Measurements from ENCODE around the gene MCF2L2.

The MCF2L2 gene

DNA sequence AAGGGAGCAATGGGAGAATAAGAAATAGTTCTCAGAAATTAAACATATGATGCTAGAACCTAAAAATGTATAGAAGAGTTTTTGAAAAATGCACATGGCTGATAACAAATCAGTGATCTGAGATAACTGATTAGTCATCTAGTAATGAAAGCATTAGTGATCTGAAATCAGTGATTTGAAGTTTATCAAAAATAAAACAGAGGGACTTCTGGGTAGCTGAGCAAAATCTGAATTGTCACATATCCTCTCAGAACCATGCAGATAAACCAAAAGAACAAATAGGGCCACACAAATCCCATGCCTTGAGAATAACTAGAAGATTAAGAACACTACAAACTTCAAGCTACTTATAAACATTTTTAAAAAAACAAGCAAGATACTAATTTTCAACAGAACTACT lies 71.5 kb downstream of the MCF2L2 start:
- no peak for FAIRE-seq
- DNase-seq (ENCODE audit: insufficient read length), result no peak
- no peak for TF ChIP-seq POLR2AphosphoS5 (IDR thresholded peaks at IDR 0.05; ENCODE audit: low read depth, low read length)
- no peak for TF ChIP-seq POLR2A (IDR thresholded peaks at IDR 0.05; ENCODE audit: low read depth, low read length)
- no peak for TF ChIP-seq TAF1 (IDR thresholded peaks at IDR 0.05; ENCODE audit: borderline replicate concordance, low read depth, low read length)

GRCh38 chr3:183354874-183355273 lies 73.5 kb downstream of the MCF2L2 start:
- FAIRE-seq, result no peak
- no peak for TF ChIP-seq POLR2A (IDR thresholded peaks at IDR 0.05; ENCODE audit: low read depth, low read length)
- no peak for TF ChIP-seq POLR2AphosphoS5 (IDR thresholded peaks at IDR 0.05; ENCODE audit: low read depth, low read length)
- no peak for TF ChIP-seq TAF1 (IDR thresholded peaks at IDR 0.05; ENCODE audit: borderline replicate concordance, low read depth, low read length)

DNA sequence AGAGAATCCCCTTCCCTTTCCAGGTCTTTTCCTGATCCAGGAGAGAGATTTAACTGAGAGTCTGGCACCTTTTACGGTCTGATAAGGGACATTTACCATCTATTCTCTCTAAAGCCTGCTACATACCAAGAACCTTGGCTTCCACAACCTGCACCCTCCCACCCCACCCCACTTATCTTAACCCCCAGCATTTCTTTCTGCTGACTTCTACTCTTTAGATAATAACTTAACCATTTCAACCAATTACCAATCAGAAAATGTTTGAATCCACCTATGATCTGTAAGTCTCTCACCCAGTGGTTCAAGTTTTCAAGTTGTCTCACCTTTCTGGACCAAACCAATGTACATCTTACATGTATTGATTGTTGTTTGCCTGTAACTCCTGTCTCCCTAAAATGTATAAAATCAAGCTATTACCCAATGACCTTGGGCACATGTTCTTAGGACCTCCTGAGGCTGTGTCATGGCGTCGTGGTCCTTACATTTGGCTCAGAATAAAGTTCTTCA lies 74.0 kb downstream of the MCF2L2 start:
- TF ChIP-seq POLR2A (IDR thresholded peaks at IDR 0.05; ENCODE audit: low read depth, low read length) (no peak), TAF1 (IDR thresholded peaks at IDR 0.05; ENCODE audit: borderline replicate concordance, low read depth, low read length) (no peak), POLR2AphosphoS5 (IDR thresholded peaks at IDR 0.05; ENCODE audit: low read depth, low read length) (no peak)
- FAIRE-seq, result peak; percentile 42
- no peak for DNase-seq (ENCODE audit: insufficient read length)

More at GRCh38 chr3:183354874-183355273, 73.5 kb downstream of the MCF2L2 start:
- no peak for DNase-seq (ENCODE audit: insufficient read length)

DNA sequence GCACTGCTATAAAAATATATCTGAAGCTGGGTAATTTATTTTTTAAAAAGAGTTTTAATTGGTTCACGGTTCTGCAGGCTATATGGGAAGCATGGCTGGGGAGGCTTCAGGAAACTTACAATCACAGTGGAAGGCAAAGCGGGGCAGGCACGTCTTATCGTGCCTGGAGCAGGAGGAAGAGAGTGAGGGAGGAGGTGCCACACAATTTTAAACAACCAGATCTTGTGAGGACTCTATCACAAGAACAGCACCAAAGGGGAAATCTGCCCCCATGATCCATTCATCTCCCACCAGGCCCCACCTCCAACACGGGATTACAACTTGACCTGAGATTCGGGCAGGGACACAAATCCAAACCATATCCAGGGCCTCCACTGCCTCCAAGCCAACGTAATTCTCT lies 75.0 kb downstream of the MCF2L2 start:
- FAIRE-seq, result no peak
- TF ChIP-seq TAF1 (IDR thresholded peaks at IDR 0.05; ENCODE audit: borderline replicate concordance, low read depth, low read length), result no peak
- no peak for TF ChIP-seq POLR2AphosphoS5 (IDR thresholded peaks at IDR 0.05; ENCODE audit: low read depth, low read length)
- no peak for TF ChIP-seq POLR2A (IDR thresholded peaks at IDR 0.05; ENCODE audit: low read depth, low read length)
- DNase-seq (ENCODE audit: insufficient read length), result no peak

GRCh38 chr3:183350164-183350563 lies 78.3 kb downstream of the MCF2L2 start:
- FAIRE-seq (no peak), DNase-seq (ENCODE audit: insufficient read length) (no peak)
- TF ChIP-seq POLR2AphosphoS5 (IDR thresholded peaks at IDR 0.05; ENCODE audit: low read depth, low read length) (no peak), TAF1 (IDR thresholded peaks at IDR 0.05; ENCODE audit: borderline replicate concordance, low read depth, low read length) (no peak), POLR2A (IDR thresholded peaks at IDR 0.05; ENCODE audit: low read depth, low read length) (no peak)

GRCh38 chr3:183349421-183350157 lies 78.8 kb downstream of the MCF2L2 start:
- no peak for DNase-seq (ENCODE audit: insufficient read length)
- no peak for TF ChIP-seq TAF1 (IDR thresholded peaks at IDR 0.05; ENCODE audit: borderline replicate concordance, low read depth, low read length)
- no peak for TF ChIP-seq POLR2AphosphoS5 (IDR thresholded peaks at IDR 0.05; ENCODE audit: low read depth, low read length)
- TF ChIP-seq POLR2A (IDR thresholded peaks at IDR 0.05; ENCODE audit: low read depth, low read length), result no peak
- no peak for FAIRE-seq

- DNase-seq (ENCODE audit: insufficient read length) (no peak), FAIRE-seq (no peak)
- TF ChIP-seq POLR2AphosphoS5 (IDR thresholded peaks at IDR 0.05; ENCODE audit: low read depth, low read length), result no peak
- no peak for TF ChIP-seq TAF1 (IDR thresholded peaks at IDR 0.05; ENCODE audit: borderline replicate concordance, low read depth, low read length)
- TF ChIP-seq POLR2A (IDR thresholded peaks at IDR 0.05; ENCODE audit: low read depth, low read length), result no peak
Observed at GRCh38 chr3:183342824-183343223, 85.6 kb downstream of the MCF2L2 start.

GRCh38 chr3:183341545-183342288 lies 86.7 kb downstream of the MCF2L2 start:
- DNase-seq (ENCODE audit: insufficient read length) (no peak), FAIRE-seq (no peak)
- TF ChIP-seq POLR2A (IDR thresholded peaks at IDR 0.05; ENCODE audit: low read depth, low read length), result no peak
- no peak for TF ChIP-seq POLR2AphosphoS5 (IDR thresholded peaks at IDR 0.05; ENCODE audit: low read depth, low read length)
- no peak for TF ChIP-seq TAF1 (IDR thresholded peaks at IDR 0.05; ENCODE audit: borderline replicate concordance, low read depth, low read length)

DNA sequence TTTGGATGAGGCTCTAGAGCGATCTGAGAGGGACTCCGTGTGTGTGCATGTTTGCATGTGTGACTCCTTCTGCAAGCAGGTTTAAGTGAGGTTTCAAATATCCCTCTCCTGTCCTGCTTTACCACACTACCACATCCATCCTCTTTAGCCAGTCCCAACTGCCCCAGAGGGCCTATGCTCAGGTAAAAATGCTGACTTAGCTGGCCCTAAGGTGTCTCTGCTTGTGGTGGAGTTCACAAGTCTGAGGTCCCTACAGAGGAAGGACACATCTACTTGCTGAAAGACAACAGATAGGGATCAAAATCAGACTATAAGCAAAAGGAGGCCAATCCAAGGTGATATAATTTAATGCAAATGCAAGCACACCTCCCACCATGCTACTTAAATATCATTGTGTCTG lies 88.2 kb downstream of the MCF2L2 start:
- FAIRE-seq, result no peak
- DNase-seq (ENCODE audit: insufficient read length), result no peak
- TF ChIP-seq POLR2AphosphoS5 (IDR thresholded peaks at IDR 0.05; ENCODE audit: low read depth, low read length), result no peak
- TF ChIP-seq POLR2A (IDR thresholded peaks at IDR 0.05; ENCODE audit: low read depth, low read length), result no peak
- no peak for TF ChIP-seq TAF1 (IDR thresholded peaks at IDR 0.05; ENCODE audit: borderline replicate concordance, low read depth, low read length)

GRCh38 chr3:183339461-183340086 lies 88.8 kb downstream of the MCF2L2 start:
- TF ChIP-seq TAF1 (IDR thresholded peaks at IDR 0.05; ENCODE audit: borderline replicate concordance, low read depth, low read length) (no peak), POLR2AphosphoS5 (IDR thresholded peaks at IDR 0.05; ENCODE audit: low read depth, low read length) (no peak), POLR2A (IDR thresholded peaks at IDR 0.05; ENCODE audit: low read depth, low read length) (no peak)
- DNase-seq (ENCODE audit: insufficient read length) (no peak), FAIRE-seq (no peak)

DNA sequence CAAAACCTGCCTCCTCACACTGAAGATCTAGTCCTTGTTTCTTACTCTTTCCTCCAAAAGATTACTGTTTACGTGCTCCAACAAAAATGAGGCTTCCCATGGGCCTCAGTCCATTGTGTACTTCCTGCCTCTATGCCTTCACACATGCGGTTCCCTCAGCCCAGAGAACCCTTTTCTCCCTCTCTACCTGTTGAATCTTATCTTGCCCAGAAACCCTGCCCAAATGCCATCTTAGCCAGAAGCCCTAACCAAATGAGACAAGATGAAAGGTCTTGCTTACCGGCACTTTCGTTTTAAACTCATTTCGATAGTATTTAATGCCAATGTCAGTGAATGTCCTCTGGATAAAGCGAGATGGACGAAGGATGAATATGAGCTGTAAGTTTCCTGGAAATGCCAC lies 89.9 kb downstream of the MCF2L2 start:
- FAIRE-seq (no peak), DNase-seq (ENCODE audit: insufficient read length) (no peak)
- no peak for TF ChIP-seq POLR2A (IDR thresholded peaks at IDR 0.05; ENCODE audit: low read depth, low read length)
- no peak for TF ChIP-seq POLR2AphosphoS5 (IDR thresholded peaks at IDR 0.05; ENCODE audit: low read depth, low read length)
- no peak for TF ChIP-seq TAF1 (IDR thresholded peaks at IDR 0.05; ENCODE audit: borderline replicate concordance, low read depth, low read length)
